ENCODE data around the gene FBXW5.

DNA sequence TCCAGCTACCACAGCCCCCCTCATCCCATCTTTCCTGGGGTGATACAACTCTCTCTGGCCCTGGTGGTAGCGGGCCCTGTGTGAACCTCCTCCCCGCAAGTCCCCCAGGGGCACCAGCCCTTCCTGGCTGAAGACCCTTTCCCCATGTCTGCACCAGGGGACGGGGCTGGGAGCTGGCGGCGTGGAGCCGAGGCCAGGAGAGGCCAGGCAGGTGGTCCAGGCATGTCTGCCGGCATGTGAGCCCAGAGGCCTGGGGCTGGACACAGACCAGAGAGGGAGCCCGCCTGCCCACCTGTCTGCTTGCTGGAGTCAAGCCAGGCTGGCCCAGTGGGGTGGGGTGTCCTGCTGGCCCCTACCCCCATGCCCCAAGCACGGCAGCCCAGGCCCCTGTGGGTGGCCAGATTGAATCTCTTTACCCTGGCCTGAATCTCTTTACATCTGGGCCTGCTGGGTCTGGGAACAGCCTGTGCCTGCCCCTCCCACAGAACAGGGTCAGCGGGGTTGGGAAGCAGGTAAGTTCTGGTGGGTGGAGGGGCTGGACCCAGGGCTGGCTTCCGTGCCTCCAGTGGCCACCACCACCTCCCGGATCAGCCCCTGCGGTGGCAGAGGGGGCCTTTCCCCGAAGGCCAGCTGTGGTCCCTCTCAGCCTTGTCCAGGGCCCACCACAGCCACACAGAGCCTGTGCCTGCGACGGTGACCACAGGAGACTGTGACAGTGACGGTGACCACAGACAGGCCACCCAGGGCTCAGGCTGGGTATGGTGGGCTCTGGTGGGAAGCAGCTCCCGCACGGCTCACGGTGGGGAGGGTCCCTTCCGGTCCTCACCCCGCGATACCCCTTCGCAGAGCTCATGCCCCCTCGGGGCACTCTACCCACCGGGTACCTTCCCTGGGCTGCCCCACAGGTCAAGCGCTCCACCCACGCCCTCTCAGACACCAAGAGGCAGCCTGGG is 14.6 kb upstream of the FBXW5 start:
- TF ChIP-seq, protein P1, sequence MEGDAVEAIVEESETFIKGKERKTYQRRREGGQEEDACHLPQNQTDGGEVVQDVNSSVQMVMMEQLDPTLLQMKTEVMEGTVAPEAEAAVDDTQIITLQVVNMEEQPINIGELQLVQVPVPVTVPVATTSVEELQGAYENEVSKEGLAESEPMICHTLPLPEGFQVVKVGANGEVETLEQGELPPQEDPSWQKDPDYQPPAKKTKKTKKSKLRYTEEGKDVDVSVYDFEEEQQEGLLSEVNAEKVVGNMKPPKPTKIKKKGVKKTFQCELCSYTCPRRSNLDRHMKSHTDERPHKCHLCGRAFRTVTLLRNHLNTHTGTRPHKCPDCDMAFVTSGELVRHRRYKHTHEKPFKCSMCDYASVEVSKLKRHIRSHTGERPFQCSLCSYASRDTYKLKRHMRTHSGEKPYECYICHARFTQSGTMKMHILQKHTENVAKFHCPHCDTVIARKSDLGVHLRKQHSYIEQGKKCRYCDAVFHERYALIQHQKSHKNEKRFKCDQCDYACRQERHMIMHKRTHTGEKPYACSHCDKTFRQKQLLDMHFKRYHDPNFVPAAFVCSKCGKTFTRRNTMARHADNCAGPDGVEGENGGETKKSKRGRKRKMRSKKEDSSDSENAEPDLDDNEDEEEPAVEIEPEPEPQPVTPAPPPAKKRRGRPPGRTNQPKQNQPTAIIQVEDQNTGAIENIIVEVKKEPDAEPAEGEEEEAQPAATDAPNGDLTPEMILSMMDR (IDR thresholded peaks at IDR 0.05), result no peak
- TF ChIP-seq, protein P2, sequence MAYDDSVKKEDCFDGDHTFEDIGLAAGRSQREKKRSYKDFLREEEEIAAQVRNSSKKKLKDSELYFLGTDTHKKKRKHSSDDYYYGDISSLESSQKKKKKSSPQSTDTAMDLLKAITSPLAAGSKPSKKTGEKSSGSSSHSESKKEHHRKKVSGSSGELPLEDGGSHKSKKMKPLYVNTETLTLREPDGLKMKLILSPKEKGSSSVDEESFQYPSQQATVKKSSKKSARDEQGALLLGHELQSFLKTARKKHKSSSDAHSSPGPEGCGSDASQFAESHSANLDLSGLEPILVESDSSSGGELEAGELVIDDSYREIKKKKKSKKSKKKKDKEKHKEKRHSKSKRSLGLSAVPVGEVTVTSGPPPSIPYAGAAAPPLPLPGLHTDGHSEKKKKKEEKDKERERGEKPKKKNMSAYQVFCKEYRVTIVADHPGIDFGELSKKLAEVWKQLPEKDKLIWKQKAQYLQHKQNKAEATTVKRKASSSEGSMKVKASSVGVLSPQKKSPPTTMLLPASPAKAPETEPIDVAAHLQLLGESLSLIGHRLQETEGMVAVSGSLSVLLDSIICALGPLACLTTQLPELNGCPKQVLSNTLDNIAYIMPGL (CRISPR knock-in tag; IDR thresholded peaks at IDR 0.05), result no peak
- TF ChIP-seq CREB1 (CRISPR knock-in tag; IDR thresholded peaks at IDR 0.05), result no peak
- TF ChIP-seq, protein P3, sequence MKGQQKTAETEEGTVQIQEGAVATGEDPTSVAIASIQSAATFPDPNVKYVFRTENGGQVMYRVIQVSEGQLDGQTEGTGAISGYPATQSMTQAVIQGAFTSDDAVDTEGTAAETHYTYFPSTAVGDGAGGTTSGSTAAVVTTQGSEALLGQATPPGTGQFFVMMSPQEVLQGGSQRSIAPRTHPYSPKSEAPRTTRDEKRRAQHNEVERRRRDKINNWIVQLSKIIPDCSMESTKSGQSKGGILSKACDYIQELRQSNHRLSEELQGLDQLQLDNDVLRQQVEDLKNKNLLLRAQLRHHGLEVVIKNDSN (CRISPR knock-in tag; IDR thresholded peaks at IDR 0.05), result no peak
- TF ChIP-seq, protein P4, sequence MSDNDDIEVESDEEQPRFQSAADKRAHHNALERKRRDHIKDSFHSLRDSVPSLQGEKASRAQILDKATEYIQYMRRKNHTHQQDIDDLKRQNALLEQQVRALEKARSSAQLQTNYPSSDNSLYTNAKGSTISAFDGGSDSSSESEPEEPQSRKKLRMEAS (CRISPR knock-in tag; IDR thresholded peaks at IDR 0.05), result no peak

All from WTC11 (cell line).